Adipocyte (in vitro differentiated cells): Measurements from ENCODE around the gene PSEN1.

Experiments
- DNase-seq: peaks from one replicate; pipeline ENCODE4 v3.0.0-alpha.2; 2015; ENCODE audit warnings: low read depth
- H3K27me3 ChIP-seq: replicated peaks from 2 replicates; pipeline ENCODE4 v1.7.0; 2013; ENCODE audit warnings: mild to moderate bottlenecking, low read length, moderate library complexity; ENCODE audit not compliant: control insufficient read depth, insufficient read depth
- H3K36me3 ChIP-seq: 2 replicates; pipeline ENCODE4 v1.7.0; 2013; ENCODE audit warnings: low read length, mild to moderate bottlenecking, moderate library complexity; ENCODE audit not compliant: control insufficient read depth, insufficient read depth, severe bottlenecking
- H3K4me1 ChIP-seq: 2 replicates; pipeline ENCODE4 v1.7.0; 2013; ENCODE audit warnings: mild to moderate bottlenecking, low read length, moderate library complexity; ENCODE audit not compliant: control insufficient read depth, insufficient read depth
- H3K4me3 ChIP-seq: 2 replicates; pipeline ENCODE4 v1.7.0; 2013; ENCODE audit warnings: mild to moderate bottlenecking, low read length, moderate library complexity
- H3K9ac ChIP-seq: 2 replicates; pipeline ENCODE4 v1.7.0; 2013; ENCODE audit warnings: mild to moderate bottlenecking, low read length, moderate library complexity
- H3K9me3 ChIP-seq: 2 replicates; pipeline ENCODE4 v1.7.0; 2013; ENCODE audit warnings: mild to moderate bottlenecking, low read length, moderate library complexity; ENCODE audit not compliant: control insufficient read depth

Gene PSEN1

GRCh38 chr14:73266317-73266716 lies 130.0 kb downstream of the PSEN1 start:
- DNase-seq: no peak
- no peak overlapping the region for H3K4me3 ChIP-seq
- H3K36me3 ChIP-seq: no peaks in the 10 kb centered on the region
- no peak overlapping the region for H3K9ac ChIP-seq
- H3K27me3 ChIP-seq: no peaks in the 10 kb centered on the region
- no peaks in the 10 kb centered on the region for H3K9me3 ChIP-seq
- H3K4me1 ChIP-seq: peaks cover 15% of the 10 kb centered on the region

DNA sequence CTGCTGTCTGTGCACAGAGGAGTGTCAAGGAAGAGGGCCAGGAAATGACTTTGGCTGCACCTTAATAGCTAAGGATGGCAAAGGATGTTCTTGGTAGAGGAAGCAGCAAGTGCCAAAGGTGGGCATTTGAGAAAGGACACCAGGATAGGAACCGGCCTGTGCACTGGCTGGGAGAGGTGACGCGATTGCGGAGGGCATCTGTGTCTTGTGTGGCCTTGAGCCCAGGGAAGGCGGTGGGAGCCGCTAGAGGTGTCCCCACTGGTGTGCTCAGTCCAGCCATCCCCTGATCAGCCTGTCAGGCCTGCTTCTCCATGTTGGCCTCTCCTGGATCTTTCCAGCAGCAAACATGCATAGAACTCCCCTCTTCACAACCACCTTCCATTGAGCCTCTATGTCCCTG lies 131.2 kb downstream of the PSEN1 start:
- Histone ChIP-seq H3K4me3 (no peak overlapping the region), H3K27me3 (no peaks in the 10 kb centered on the region), H3K4me1 (peaks cover 15% of the 10 kb centered on the region), H3K36me3 (no peaks in the 10 kb centered on the region), H3K9ac (no peak overlapping the region), H3K9me3 (no peaks in the 10 kb centered on the region)
- DNase-seq: no peak

- peaks cover 15% of the 10 kb centered on the region for H3K4me1 ChIP-seq
- H3K27me3 ChIP-seq: no peaks in the 10 kb centered on the region
- H3K9me3 ChIP-seq: no peaks in the 10 kb centered on the region
- H3K9ac ChIP-seq: peak overlapping the region; percentile 51
- peak; percentile 20 for DNase-seq
- peaks cover 17% of the 10 kb centered on the region for H3K36me3 ChIP-seq
- peak overlapping the region; percentile 73 for H3K4me3 ChIP-seq
Measured at GRCh38 chr14:73269729-73270531, 133.6 kb downstream of the PSEN1 start.

DNA sequence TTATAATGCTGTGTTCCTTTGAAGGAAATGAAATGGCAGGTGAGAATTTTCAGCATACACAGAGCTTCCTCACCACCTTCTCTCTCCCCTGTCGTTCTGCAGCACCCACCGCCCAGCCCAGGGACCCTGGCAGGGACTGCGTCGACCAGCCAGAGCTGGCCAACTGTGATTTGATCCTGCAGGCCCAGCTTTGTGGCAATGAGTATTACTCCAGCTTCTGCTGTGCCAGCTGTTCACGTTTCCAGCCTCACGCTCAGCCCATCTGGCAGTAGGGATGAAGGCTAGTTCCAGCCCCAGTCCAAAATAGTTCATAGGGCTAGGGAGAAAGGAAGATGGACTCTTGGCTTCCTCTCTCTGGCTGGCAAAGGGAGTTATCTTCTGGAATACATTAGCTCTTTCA lies 136.1 kb downstream of the PSEN1 start:
- H3K9me3 ChIP-seq: no peaks in the 10 kb centered on the region
- no peak overlapping the region for H3K4me3 ChIP-seq
- H3K4me1 ChIP-seq: peaks cover 15% of the 10 kb centered on the region
- no peak overlapping the region for H3K9ac ChIP-seq
- peaks cover 42% of the 10 kb centered on the region for H3K36me3 ChIP-seq
- no peak for DNase-seq
- no peaks in the 10 kb centered on the region for H3K27me3 ChIP-seq
